Activated CD4-positive, alpha-beta T cell treated with anti-CD3 and anti-CD28 coated beads for 36 hours (primary cell): ENCODE measurements around the gene TFPI. TPM values are rescaled to one million over a fixed set of nuclear protein-coding genes. Genes with fewer than 3 reads are reported as not detected.

ENCODE experiments used
- ATAC-seq: fragments of 200-7000 bp; cut with Tn5 transposase; one replicate; pipeline ENCODE4 v1.10.0; 2021; ENCODE audit warnings: mild to moderate bottlenecking, moderate library complexity
- CTCF ChIA-PET: fragments of 350-600 bp; sonication (Branson Sonifier 250); formaldehyde crosslinking; loops from one replicate; lab custom pipeline; 2021; ENCODE audit warnings: antibody characterized with exemption; lab: Charles Lee
- POLR2A ChIA-PET: fragments of 350-600 bp; sonication (Branson Sonifier 250); formaldehyde crosslinking; loops from one replicate; lab custom pipeline; 2021; ENCODE audit warnings: antibody characterized with exemption, inconsistent platforms; lab: Charles Lee
- DNase-seq: peaks from one replicate; pipeline ENCODE4 v3.0.0-alpha.2; 2020
- H3K27ac Mint-ChIP-seq: one replicate; pipeline ENCODE4 v1.8.0; 2021; ENCODE audit warnings: mixed read lengths
- H3K27me3 Mint-ChIP-seq: one replicate; pipeline ENCODE4 v1.8.0; 2021; ENCODE audit warnings: mixed read lengths
- H3K36me3 Mint-ChIP-seq: one replicate; pipeline ENCODE4 v1.8.0; 2021; ENCODE audit warnings: low read depth, mixed read lengths
- H3K4me1 Mint-ChIP-seq: one replicate; pipeline ENCODE4 v1.8.0; 2021; ENCODE audit warnings: mixed read lengths
- H3K4me3 Mint-ChIP-seq: one replicate; pipeline ENCODE4 v1.8.0; 2021; ENCODE audit warnings: mild to moderate bottlenecking, moderate library complexity, mixed read lengths
- H3K9me3 Mint-ChIP-seq: one replicate; pipeline ENCODE4 v1.8.0; 2021; ENCODE audit warnings: low read depth, mixed read lengths
- intact Hi-C, 2 experiments: fragments of 100-400 bp; cut with DNase I in 1 of 2; cut with micrococcal nuclease in 1 of 2; formaldehyde crosslinking; loops; one replicate each; pipeline versions ENCODE4 v1.14.2 to v1.15.1; 2022 to 2024; cut with DNase I, micrococcal nuclease
- total RNA-seq, 2 experiments: library from RNA; stranded (reverse); gene quantifications; one replicate each; pipeline ENCODE4 v1.2.3, GENCODE V29; 2021

TFPI gene
- total RNA-seq, 2 experiments from 2014 or later = 0.21 TPM; not detected in 1

GRCh38 chr2:187554704-187555082, 458 bp upstream of the TFPI start:
- no peaks in the 10 kb centered on the region for H3K9me3 Mint-ChIP-seq
- intact Hi-C loops = no loop called here
- H3K36me3 Mint-ChIP-seq = no peaks in the 10 kb centered on the region
- DNase-seq (no peak), ATAC-seq (no peak)
- ChIA-PET CTCF (no interaction called here), POLR2A (no interaction called here)
- H3K27me3 Mint-ChIP-seq = peaks cover 8% of the 10 kb centered on the region
- H3K4me3 Mint-ChIP-seq = no peak overlapping the region
- H3K27ac Mint-ChIP-seq = no peak overlapping the region
- H3K4me1 Mint-ChIP-seq = peaks cover 8% of the 10 kb centered on the region

- no peaks in the 10 kb centered on the region for H3K9me3 Mint-ChIP-seq
- H3K27ac Mint-ChIP-seq = no peak overlapping the region
- CTCF ChIA-PET = interaction anchor here (1.6 kb wide), 1 partner anchor 53 kb away, joined by 3 read pairs; no protein-coding TSS in a partner anchor
- H3K4me3 Mint-ChIP-seq = no peak overlapping the region
- DNase-seq = no peak
- peaks cover 8% of the 10 kb centered on the region for H3K4me1 Mint-ChIP-seq
- no peaks in the 10 kb centered on the region for H3K36me3 Mint-ChIP-seq
- peak; percentile 80 for ATAC-seq
- H3K27me3 Mint-ChIP-seq = peaks cover 9% of the 10 kb centered on the region
- POLR2A ChIA-PET = no interaction called here
- intact Hi-C loops = no loop called here
Measured at GRCh38 chr2:187552828-187553681, 1.2 kb downstream of the TFPI start.

- CTCF ChIA-PET = interaction anchor here (0.7 kb wide), 1 partner anchor 9 kb away, joined by 3 read pairs; no protein-coding TSS in a partner anchor
- H3K36me3 Mint-ChIP-seq = no peaks in the 10 kb centered on the region
- DNase-seq = no peak
- no peak overlapping the region for H3K4me3 Mint-ChIP-seq
- no peaks in the 10 kb centered on the region for H3K9me3 Mint-ChIP-seq
- intact Hi-C loops = no loop called here
- POLR2A ChIA-PET = no interaction called here
- H3K27me3 Mint-ChIP-seq = peaks cover 10% of the 10 kb centered on the region
- peaks cover 8% of the 10 kb centered on the region for H3K4me1 Mint-ChIP-seq
- H3K27ac Mint-ChIP-seq = no peak overlapping the region
- ATAC-seq = no peak
Measured at GRCh38 chr2:187552381-187552780, 1.9 kb downstream of the TFPI start.

- no peaks in the 10 kb centered on the region for H3K9me3 Mint-ChIP-seq
- H3K36me3 Mint-ChIP-seq = no peaks in the 10 kb centered on the region
- H3K4me3 Mint-ChIP-seq = no peak overlapping the region
- intact Hi-C loops = no loop called here
- ATAC-seq = no peak
- H3K27ac Mint-ChIP-seq = no peak overlapping the region
- CTCF ChIA-PET = no interaction called here
- POLR2A ChIA-PET = no interaction called here
- no peak for DNase-seq
- peaks cover 11% of the 10 kb centered on the region for H3K27me3 Mint-ChIP-seq
- H3K4me1 Mint-ChIP-seq = peaks cover 8% of the 10 kb centered on the region
Measured at GRCh38 chr2:187550857-187551256, 3.4 kb downstream of the TFPI start.

GRCh38 chr2:187549951-187550555, 4.2 kb downstream of the TFPI start:
- ChIA-PET POLR2A (interaction anchor here (0.7 kb wide), 1 partner anchor 22 kb away, joined by 3 read pairs; no protein-coding TSS in a partner anchor), CTCF (interaction anchor here (1.0 to 1.3 kb wide), 2 partner anchors 26 to 50 kb away, joined by 3 to 6 read pairs; no protein-coding TSS in a partner anchor)
- Mint-ChIP-seq H3K27me3 (peaks cover 8% of the 10 kb centered on the region), H3K36me3 (no peaks in the 10 kb centered on the region), H3K4me1 (peaks cover 8% of the 10 kb centered on the region), H3K27ac (no peak overlapping the region), H3K4me3 (no peak overlapping the region), H3K9me3 (no peaks in the 10 kb centered on the region)
- intact Hi-C loops = no loop called here
- ATAC-seq = no peak
- no peak for DNase-seq

- intact Hi-C loops = no loop called here
- Mint-ChIP-seq H3K36me3 (no peaks in the 10 kb centered on the region), H3K27me3 (peaks cover 7% of the 10 kb centered on the region), H3K4me3 (no peak overlapping the region), H3K27ac (no peak overlapping the region), H3K9me3 (no peaks in the 10 kb centered on the region), H3K4me1 (peaks cover 5% of the 10 kb centered on the region)
- ChIA-PET POLR2A (no interaction called here), CTCF (interaction anchor here (0.7 to 1.9 kb wide), 4 partner anchors 15 to 150 kb away, joined by 3 to 7 read pairs (median 4); no protein-coding TSS in a partner anchor)
- ATAC-seq = no peak
- DNase-seq = no peak
Measured at GRCh38 chr2:187549193-187549592, 5.0 kb downstream of the TFPI start.

- Mint-ChIP-seq H3K36me3 (no peaks in the 10 kb centered on the region), H3K27ac (no peak overlapping the region), H3K9me3 (no peaks in the 10 kb centered on the region), H3K4me1 (peaks cover 3% of the 10 kb centered on the region), H3K27me3 (peaks cover 5% of the 10 kb centered on the region), H3K4me3 (no peak overlapping the region)
- no peak for ATAC-seq
- intact Hi-C loops = no loop called here
- ChIA-PET POLR2A (no interaction called here), CTCF (interaction anchor here (0.7 to 1.9 kb wide), 4 partner anchors 14 to 150 kb away, joined by 3 to 7 read pairs (median 4); no protein-coding TSS in a partner anchor)
- no peak for DNase-seq
Measured at GRCh38 chr2:187548656-187549055, 5.6 kb downstream of the TFPI start.

DNA sequence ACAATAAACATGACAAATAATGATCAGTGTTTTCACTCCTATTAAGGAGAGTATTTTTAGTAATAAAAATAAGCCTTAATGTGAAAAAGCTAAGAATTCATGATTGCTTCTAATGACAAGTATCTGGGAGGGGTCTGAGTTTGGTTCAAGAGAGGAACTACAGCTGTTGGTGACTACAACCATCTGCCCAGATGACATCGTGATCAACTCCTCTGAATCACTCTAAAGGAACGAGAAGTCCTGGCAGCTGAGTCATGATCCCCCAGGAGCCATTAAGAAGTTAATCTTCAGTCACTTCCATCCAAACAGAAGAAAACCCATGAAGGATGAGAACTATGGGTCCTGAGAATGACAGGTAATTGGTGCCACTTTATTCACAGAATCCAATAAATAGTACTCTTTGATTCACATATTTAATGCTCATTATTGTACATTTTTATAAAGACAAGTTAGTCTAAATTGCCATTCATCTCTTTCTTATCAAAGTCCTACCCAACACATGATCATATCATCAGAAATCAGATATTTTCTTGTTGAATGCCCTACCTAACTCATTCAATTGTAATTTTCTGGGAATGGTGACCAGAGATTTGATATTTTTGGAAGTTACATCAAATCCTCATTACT, 6.8 kb downstream of the TFPI start:
- H3K36me3 Mint-ChIP-seq = no peaks in the 10 kb centered on the region
- no peak overlapping the region for H3K4me3 Mint-ChIP-seq
- intact Hi-C loops = no loop called here
- H3K9me3 Mint-ChIP-seq = no peaks in the 10 kb centered on the region
- ATAC-seq (no peak), DNase-seq (no peak)
- H3K27me3 Mint-ChIP-seq = peaks cover 3% of the 10 kb centered on the region
- POLR2A ChIA-PET = no interaction called here
- CTCF ChIA-PET = interaction anchor here (0.9 to 1.9 kb wide), 2 partner anchors 14 to 33 kb away, joined by 3 to 7 read pairs; no protein-coding TSS in a partner anchor
- H3K27ac Mint-ChIP-seq = no peak overlapping the region
- no peaks in the 10 kb centered on the region for H3K4me1 Mint-ChIP-seq

- Mint-ChIP-seq H3K9me3 (no peaks in the 10 kb centered on the region), H3K27ac (no peak overlapping the region), H3K27me3 (peaks cover 5% of the 10 kb centered on the region), H3K4me3 (no peak overlapping the region), H3K4me1 (no peaks in the 10 kb centered on the region), H3K36me3 (no peaks in the 10 kb centered on the region)
- DNase-seq (no peak), ATAC-seq (no peak)
- ChIA-PET CTCF (interaction anchor here (0.7 to 0.9 kb wide), 2 partner anchors 13 to 49 kb away, joined by 3 read pairs; no protein-coding TSS in a partner anchor), POLR2A (no interaction called here)
- intact Hi-C loops = no loop called here
Measured at GRCh38 chr2:187546762-187547333, 7.4 kb downstream of the TFPI start.

GRCh38 chr2:187545238-187545751, 8.9 kb downstream of the TFPI start:
- DNase-seq = no peak
- Mint-ChIP-seq H3K27me3 (peaks cover 5% of the 10 kb centered on the region), H3K36me3 (no peaks in the 10 kb centered on the region), H3K4me3 (no peak overlapping the region), H3K27ac (no peak overlapping the region), H3K9me3 (no peaks in the 10 kb centered on the region), H3K4me1 (no peaks in the 10 kb centered on the region)
- intact Hi-C loops = no loop called here
- no peak for ATAC-seq
- POLR2A ChIA-PET = no interaction called here
- CTCF ChIA-PET = no interaction called here
